GM12891 (cell line): Measurements from ENCODE around the gene C19orf81.
A peak's percentile ranks its signal among the peaks of the same experiment; 100 is the strongest.
"Not testable (repeated sequence)": the region's sequence is repeated elsewhere in the genome, so short reads cannot be mapped to it uniquely, and the experiment has no call there.

ENCODE experiments used
- DNase-seq: peaks from one replicate; pipeline ENCODE4 v3.0.0; 2011; ENCODE audit warnings: low spot score; ENCODE audit not compliant: insufficient read length
- FAIRE-seq: peaks from 2 replicates; lab custom pipeline; 2011; peaks lifted over from hg19 to GRCh38; lab: Jason Lieb, UNC
- PAX5 ChIP-seq: IDR thresholded peaks from 2 replicates; pipeline ENCODE4 v1.6.1; 2011; ENCODE audit warnings: low read length, moderate library complexity, mild to moderate bottlenecking; ENCODE audit not compliant: insufficient read depth, severe bottlenecking
- POLR2A ChIP-seq: IDR thresholded peaks from 2 replicates; pipeline ENCODE4 v1.6.1; 2011; ENCODE audit warnings: low read depth, low read length, control low read depth
- POLR2AphosphoS5 ChIP-seq: IDR thresholded peaks from 2 replicates; pipeline ENCODE4 v1.6.1; 2011; ENCODE audit warnings: low read depth, low read length, control low read depth
- POU2F2 ChIP-seq: IDR thresholded peaks from 2 replicates; pipeline ENCODE4 v1.6.1; 2011; ENCODE audit warnings: low read depth, mild to moderate bottlenecking, control low read depth, low read length, moderate library complexity
- SPI1 ChIP-seq: IDR thresholded peaks from 2 replicates; pipeline ENCODE4 v1.6.1; 2011; ENCODE audit warnings: low read depth, low read length, control low read depth
- TAF1 ChIP-seq: IDR thresholded peaks from 2 replicates; pipeline ENCODE4 v1.6.1; 2011; ENCODE audit warnings: low read depth, low read length, control low read depth

The C19orf81 gene

DNA sequence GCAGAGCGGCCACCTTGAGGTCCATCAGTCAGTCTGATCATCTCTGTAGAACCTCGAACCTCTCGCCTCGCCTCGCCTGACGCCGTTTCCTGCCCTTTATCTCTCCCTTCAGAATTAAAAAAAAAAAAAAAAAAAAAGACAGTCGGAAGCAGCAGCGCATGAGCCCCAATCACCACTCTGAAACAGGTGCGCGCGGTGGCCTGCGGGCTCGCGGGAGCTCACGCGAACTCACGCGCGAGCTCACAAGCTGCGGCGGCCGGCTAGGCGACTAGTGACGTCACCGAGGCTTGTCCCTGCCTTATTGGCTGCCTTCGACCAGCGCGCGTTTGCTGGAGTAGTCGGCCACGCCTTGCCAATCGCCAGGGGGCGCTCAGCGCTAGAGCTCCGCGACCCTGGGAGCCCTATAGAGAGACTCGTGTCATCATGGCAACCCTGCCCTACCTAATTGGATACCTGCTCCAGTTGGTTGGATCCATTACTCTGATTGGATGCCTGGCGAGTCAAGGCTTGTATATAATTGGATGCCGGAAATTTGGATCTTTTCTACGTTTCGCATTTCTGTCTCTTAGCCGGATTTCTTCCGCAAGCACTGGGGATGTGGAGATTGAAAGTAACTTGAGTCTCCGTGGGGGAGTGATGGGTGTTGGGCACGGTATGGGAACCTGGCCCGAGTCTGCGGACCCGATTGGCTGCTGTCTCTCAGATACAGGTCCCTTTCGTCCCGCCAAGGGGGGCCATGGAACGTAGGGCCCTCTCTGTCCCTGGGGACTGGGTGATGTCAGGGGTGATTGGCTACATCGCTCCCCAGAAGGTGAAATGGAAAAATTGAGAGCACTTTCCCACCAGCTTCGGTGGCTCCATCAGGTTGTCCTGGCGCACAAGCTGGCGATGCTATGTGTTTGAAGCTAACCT is 41.1 kb upstream of the C19orf81 start:
- no peak for TF ChIP-seq POLR2A
- TF ChIP-seq SPI1, result no peak
- no peak for TF ChIP-seq PAX5
- no peak for TF ChIP-seq POU2F2
- no peak for TF ChIP-seq TAF1
- TF ChIP-seq POLR2AphosphoS5, result no peak
- DNase-seq, result peak; percentile 71
- no peak for FAIRE-seq

- not testable (repeated sequence) for DNase-seq, FAIRE-seq
Measured at GRCh38 chr19:50612504-50613404, 36.5 kb upstream of the C19orf81 start.

DNA sequence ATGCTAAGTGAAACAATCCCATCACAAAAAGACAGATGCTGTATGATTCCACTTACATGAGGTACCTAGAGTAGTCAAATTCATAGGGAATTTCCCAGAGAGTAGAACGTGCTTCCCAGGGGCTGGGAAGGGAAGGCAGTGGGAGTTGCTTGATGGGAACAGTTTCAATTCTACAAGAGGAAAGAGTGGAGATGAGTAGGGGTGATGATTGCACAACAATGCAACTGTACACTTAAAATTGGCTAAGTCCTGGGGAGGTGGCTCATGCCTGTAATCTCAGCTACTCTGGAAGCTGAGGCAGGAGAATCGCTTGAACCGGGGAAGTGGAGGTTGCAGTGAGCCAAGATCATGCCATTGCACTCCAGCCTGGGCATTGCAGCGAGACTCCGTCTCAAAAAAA is 30.9 kb upstream of the C19orf81 start:
- DNase-seq, FAIRE-seq: not testable (repeated sequence)

DNA sequence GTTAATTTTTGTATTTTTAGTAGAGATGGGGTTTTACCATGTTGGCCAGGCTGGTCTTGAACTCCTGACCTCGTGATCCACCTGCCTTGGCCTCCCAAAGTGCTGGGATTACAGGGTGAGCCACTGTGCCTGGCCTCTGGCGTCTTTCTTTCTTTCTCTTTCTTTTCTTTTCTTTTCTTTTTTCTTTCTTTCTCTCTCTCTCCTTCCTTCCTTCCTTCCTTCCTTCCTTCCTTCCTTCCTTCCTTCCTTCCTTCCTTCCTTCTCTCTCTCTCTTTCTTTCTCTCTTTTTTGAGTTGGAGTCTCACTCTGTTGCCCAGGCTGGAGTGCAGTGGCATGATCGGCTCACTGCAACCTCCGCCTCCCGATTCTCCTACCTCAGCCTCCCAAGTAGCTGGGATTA is 30.1 kb upstream of the C19orf81 start:
- not testable (repeated sequence) for DNase-seq, FAIRE-seq

DNA sequence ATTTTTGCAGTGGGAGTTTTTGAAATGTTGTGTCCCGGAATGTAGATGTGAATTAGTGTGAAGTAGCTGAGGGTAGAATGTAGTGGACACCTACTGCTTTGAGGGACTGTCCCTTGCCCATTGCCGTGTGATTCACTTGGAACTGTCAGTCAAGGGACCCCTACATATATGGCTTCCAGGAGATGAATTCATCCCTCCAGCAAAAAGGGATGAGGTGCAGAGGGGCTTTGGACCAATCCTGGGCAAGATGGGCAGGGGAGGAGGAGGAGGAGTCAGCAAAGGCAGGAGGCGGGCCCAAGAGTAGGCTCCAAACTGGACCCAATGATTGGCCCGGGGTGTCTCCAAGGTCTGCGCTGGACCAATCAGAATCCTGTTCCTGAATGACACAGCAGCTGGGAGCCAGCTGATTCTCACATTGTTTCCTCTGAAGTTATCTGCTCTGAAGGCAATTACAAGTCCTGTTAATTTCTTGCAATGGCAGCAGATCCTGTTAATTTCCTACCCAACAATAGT is 28.8 kb upstream of the C19orf81 start:
- not testable (repeated sequence) for DNase-seq, FAIRE-seq

DNA sequence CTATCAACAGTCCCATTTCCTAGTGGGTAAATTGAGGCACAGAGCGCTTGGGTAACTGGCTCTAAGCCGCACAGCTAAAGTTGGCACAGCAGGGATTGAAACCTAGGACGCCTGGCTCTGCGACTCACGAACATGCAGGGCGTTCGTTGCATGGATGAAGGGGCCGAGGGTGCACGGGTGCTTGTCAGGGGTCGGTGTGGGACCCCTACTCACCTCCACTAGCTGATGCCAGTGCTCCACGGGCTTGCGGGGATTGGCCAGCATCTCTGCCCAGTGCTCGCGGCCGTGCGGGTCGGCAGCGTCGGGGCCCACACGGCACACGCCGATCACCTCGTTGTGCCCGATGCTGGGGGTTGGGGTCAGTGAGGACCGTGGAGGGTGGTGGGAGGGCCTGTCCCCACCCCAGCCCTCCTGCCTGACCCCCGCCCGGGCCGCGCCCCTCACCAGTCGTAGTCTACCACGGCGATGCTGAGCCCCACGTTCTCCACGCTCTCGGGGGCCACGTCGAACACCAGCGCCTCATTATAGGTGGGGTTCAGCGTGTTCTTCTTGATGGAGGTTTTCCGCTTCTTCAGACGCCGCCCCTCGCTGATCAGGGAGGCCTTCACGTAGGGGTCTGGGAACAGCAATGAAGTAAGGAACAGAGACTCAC is 24.2 kb upstream of the C19orf81 start:
- no peak for FAIRE-seq
- no peak for TF ChIP-seq POLR2A
- no peak for TF ChIP-seq POLR2AphosphoS5
- TF ChIP-seq TAF1, result no peak
- TF ChIP-seq POU2F2, result no peak
- TF ChIP-seq SPI1, result no peak
- no peak for TF ChIP-seq PAX5
- no peak for DNase-seq

DNA sequence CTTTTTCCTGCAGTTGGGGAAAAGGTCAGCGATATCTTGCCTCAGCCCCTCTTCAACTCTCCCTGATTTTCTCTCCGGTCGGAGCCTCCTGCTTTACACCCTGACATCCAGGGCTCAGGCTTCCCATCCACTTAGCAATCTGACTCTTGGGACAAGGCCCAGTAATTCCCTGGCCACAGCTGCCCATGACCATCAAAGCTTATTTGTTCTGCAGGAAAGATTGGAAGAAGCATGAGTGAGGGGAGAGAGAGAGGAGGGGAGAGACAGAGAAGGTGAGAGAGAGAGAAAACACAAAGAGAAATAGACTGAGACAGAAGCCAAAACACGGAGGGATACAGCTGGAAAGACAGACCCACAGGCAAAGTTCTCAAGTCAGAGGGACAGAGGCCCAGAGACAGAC is 23.2 kb upstream of the C19orf81 start:
- TF ChIP-seq POLR2AphosphoS5 (no peak), TAF1 (no peak), POU2F2 (no peak), PAX5 (no peak), POLR2A (no peak), SPI1 (no peak)

GRCh38 chr19:50626795-50627194 is 22.4 kb upstream of the C19orf81 start:
- no peak for TF ChIP-seq POU2F2
- TF ChIP-seq TAF1, result no peak
- no peak for TF ChIP-seq SPI1
- TF ChIP-seq POLR2A, result no peak
- no peak for TF ChIP-seq POLR2AphosphoS5
- no peak for TF ChIP-seq PAX5
- FAIRE-seq, result no peak

More for the DNA sequence above, 23.2 kb upstream of the C19orf81 start:
- DNase-seq, result no peak
- no peak for FAIRE-seq

GRCh38 chr19:50628146-50628545 is 21.1 kb upstream of the C19orf81 start:
- FAIRE-seq (no peak), DNase-seq (no peak)
- TF ChIP-seq SPI1 (no peak), POLR2A (no peak), PAX5 (no peak), TAF1 (no peak), POU2F2 (no peak), POLR2AphosphoS5 (no peak)

More at GRCh38 chr19:50626795-50627194, 22.4 kb upstream of the C19orf81 start:
- no peak for DNase-seq

DNA sequence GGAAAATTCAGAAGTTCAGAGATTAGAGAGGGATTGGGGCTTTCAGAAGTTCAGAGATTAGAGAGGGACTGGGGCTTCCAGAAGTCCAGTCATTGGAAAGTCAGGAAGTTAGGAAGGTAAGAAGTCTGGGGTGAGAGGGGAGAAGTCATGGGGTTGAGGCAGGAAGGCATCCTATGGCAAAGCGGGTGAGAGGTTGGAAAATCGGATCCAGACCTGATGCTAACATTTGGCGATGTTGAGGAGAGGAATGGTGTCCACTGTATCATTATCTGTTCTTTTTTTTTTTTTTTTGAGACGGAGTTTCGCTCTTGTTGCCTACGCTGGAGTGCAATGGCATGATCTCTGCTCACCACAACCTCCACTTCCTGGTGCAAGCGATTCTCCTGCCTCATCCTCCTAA is 20.7 kb upstream of the C19orf81 start:
- FAIRE-seq (no peak), DNase-seq (no peak)
- no peak for TF ChIP-seq POLR2A
- TF ChIP-seq SPI1, result no peak
- no peak for TF ChIP-seq TAF1
- no peak for TF ChIP-seq PAX5
- no peak for TF ChIP-seq POLR2AphosphoS5
- no peak for TF ChIP-seq POU2F2
